Stimulated activated CD4-positive, alpha-beta T cell treated with anti-CD3 and anti-CD28 coated beads, TNF-alpha, amount 100 ng/mL, for 24 hours (primary cell): ENCODE results near the gene IQCE.

Experiments
- DNase-seq, 3 experiments: peaks; one replicate each; pipeline ENCODE4 v3.0.0-alpha.2; 2020; ENCODE audit warnings: low read depth in 3 of 3

Gene IQCE

GRCh38 chr7:2646336-2646679 lies 87.5 kb downstream of the IQCE start:
- no peak for DNase-seq

GRCh38 chr7:2646680-2647571 lies 88.1 kb downstream of the IQCE start:
- no peak for DNase-seq

- DNase-seq: no peak
Observed at GRCh38 chr7:2647594-2648172, 88.9 kb downstream of the IQCE start.

- no peak for DNase-seq
Observed at GRCh38 chr7:2649139-2649838, 90.5 kb downstream of the IQCE start.

GRCh38 chr7:2649991-2650390 lies 91.2 kb downstream of the IQCE start:
- DNase-seq: no peak

GRCh38 chr7:2650451-2650850 lies 91.7 kb downstream of the IQCE start:
- DNase-seq: no peak

GRCh38 chr7:2651336-2651735 lies 92.6 kb downstream of the IQCE start:
- DNase-seq: no peak

- no peak for DNase-seq
Observed at GRCh38 chr7:2651847-2652735, 93.3 kb downstream of the IQCE start.

GRCh38 chr7:2652736-2653060 lies 93.9 kb downstream of the IQCE start:
- DNase-seq: no peak

- no peak for DNase-seq
Observed at GRCh38 chr7:2654059-2654458, 95.3 kb downstream of the IQCE start.

GRCh38 chr7:2655870-2656614 lies 97.3 kb downstream of the IQCE start:
- no peak for DNase-seq

GRCh38 chr7:2657208-2657607 lies 98.4 kb downstream of the IQCE start:
- DNase-seq: no peak

GRCh38 chr7:2657920-2658671 lies 99.3 kb downstream of the IQCE start:
- DNase-seq: no peak

- DNase-seq: no peak
Observed at GRCh38 chr7:2658941-2659340, 100.2 kb downstream of the IQCE start.

GRCh38 chr7:2659556-2660358 lies 101.0 kb downstream of the IQCE start:
- no peak for DNase-seq

- no peak for DNase-seq
Observed at GRCh38 chr7:2660359-2661095, 101.7 kb downstream of the IQCE start.

GRCh38 chr7:2661096-2661449 lies 102.3 kb downstream of the IQCE start:
- DNase-seq: no peak

- no peak for DNase-seq
Observed at GRCh38 chr7:2661602-2662272, 103.0 kb downstream of the IQCE start.
